HepG2 (cell line): ENCODE data around the gene SSC5D. TPM values are rescaled to one million over a fixed set of nuclear protein-coding genes. Genes with fewer than 3 reads are reported as not detected.

Source experiments
- CREBL2 ChIP-seq: sonication (generic); formaldehyde crosslinking; IDR thresholded peaks from 2 replicates; pipeline ENCODE4 v1.8.1; 2023; ENCODE audit warnings: missing genetic modification reagents, mild to moderate bottlenecking, borderline replicate concordance
- ELF1 ChIP-seq: sonication (generic); formaldehyde crosslinking; IDR thresholded peaks from 2 replicates; pipeline ENCODE4 v1.4.0; 2020; ENCODE audit warnings: missing genetic modification reagents
- HHEX ChIP-seq: IDR thresholded peaks from 2 replicates; pipeline ENCODE4 v1.6.1; 2016; ENCODE audit warnings: control low read depth
- HMGXB4 ChIP-seq, 2 experiments: sonication (generic) in 1 of 2; formaldehyde crosslinking in 1 of 2; IDR thresholded peaks; 2 replicates each; pipeline versions ENCODE4 v1.4.0 to v1.6.1; 2018 to 2020; ENCODE audit warnings: missing genetic modification reagents in 2 of 2, borderline replicate concordance in 1 of 2, low read depth in 1 of 2, mild to moderate bottlenecking in 1 of 2, missing biosample characterization in 1 of 2
- NAIF1 ChIP-seq: sonication (generic); formaldehyde crosslinking; IDR thresholded peaks from 2 replicates; pipeline ENCODE4 v1.5.0; 2020; ENCODE audit warnings: mild to moderate bottlenecking, missing genetic modification reagents, borderline replicate concordance
- NR2F6 ChIP-seq, 2 experiments: IDR thresholded peaks; 2 replicates each; pipeline ENCODE4 v1.6.1; 2016; ENCODE audit warnings: antibody characterized with exemption in 1 of 2, mild to moderate bottlenecking in 1 of 2
- PCBP2 ChIP-seq: fragments of 200-400 bp; formaldehyde crosslinking; optimal IDR thresholded peaks from 2 replicates; pipeline ENCODE3; 2018; ENCODE audit warnings: low read length, low read depth; ENCODE audit not compliant: poor library complexity, severe bottlenecking
- PHF21A ChIP-seq: sonication (generic); formaldehyde crosslinking; IDR thresholded peaks from 2 replicates; pipeline ENCODE4 v1.5.0; 2020; ENCODE audit warnings: mild to moderate bottlenecking, missing genetic modification reagents
- RCOR2 ChIP-seq: IDR thresholded peaks from 2 replicates; pipeline ENCODE4 v1.6.1; 2016; ENCODE audit warnings: missing biosample characterization, missing genetic modification reagents
- RFXANK ChIP-seq: IDR thresholded peaks from 2 replicates; pipeline ENCODE4 v1.6.1; 2016
- SETDB1 ChIP-seq: sonication (generic); formaldehyde crosslinking; IDR thresholded peaks from 2 replicates; pipeline ENCODE4 v1.5.1; 2020; ENCODE audit warnings: missing genetic modification reagents, mild to moderate bottlenecking, borderline replicate concordance
- SMARCC2 ChIP-seq: fragments of 450-650 bp; IDR thresholded peaks from 2 replicates; pipeline ENCODE4 v1.6.1; 2017; ENCODE audit warnings: antibody characterized with exemption, mild to moderate bottlenecking
- STAT6 ChIP-seq: sonication (generic); formaldehyde crosslinking; IDR thresholded peaks from 2 replicates; pipeline ENCODE4 v1.4.0; 2020; ENCODE audit warnings: missing genetic modification reagents, mild to moderate bottlenecking, borderline replicate concordance
- TAF1 ChIP-seq: sonication (generic); formaldehyde crosslinking; IDR thresholded peaks from 2 replicates; pipeline ENCODE4 v1.4.0; 2020; ENCODE audit warnings: missing genetic modification reagents
- ZNF337 ChIP-seq: sonication (generic); formaldehyde crosslinking; IDR thresholded peaks from 2 replicates; pipeline ENCODE4 v1.5.1; 2020; ENCODE audit warnings: missing genetic modification reagents, low read depth, mild to moderate bottlenecking, borderline replicate concordance
- ZNF567 ChIP-seq: sonication (generic); formaldehyde crosslinking; IDR thresholded peaks from 2 replicates; pipeline ENCODE4 v1.8.1; 2023; ENCODE audit warnings: mild to moderate bottlenecking, missing genetic modification reagents, borderline replicate concordance
- ZNF607 ChIP-seq: sonication (generic); formaldehyde crosslinking; IDR thresholded peaks from 2 replicates; pipeline ENCODE4 v1.5.1; 2020; ENCODE audit warnings: missing genetic modification reagents, mild to moderate bottlenecking, borderline replicate concordance
- ZNF644 ChIP-seq: IDR thresholded peaks from 2 replicates; pipeline ENCODE4 v1.6.1; 2016; ENCODE audit warnings: low read depth
- ZNF660 ChIP-seq: sonication (generic); formaldehyde crosslinking; IDR thresholded peaks from 2 replicates; pipeline ENCODE4 v1.5.1; 2020; ENCODE audit warnings: mild to moderate bottlenecking, low read depth, missing genetic modification reagents, borderline replicate concordance
- ZNF782 ChIP-seq: sonication (generic); formaldehyde crosslinking; IDR thresholded peaks from 2 replicates; pipeline ENCODE4 v1.4.0; 2020; ENCODE audit warnings: missing genetic modification reagents, mild to moderate bottlenecking, borderline replicate concordance
- ZNF790 ChIP-seq: sonication (generic); formaldehyde crosslinking; IDR thresholded peaks from 2 replicates; pipeline ENCODE4 v1.8.0; 2022; ENCODE audit warnings: missing genetic modification reagents, mild to moderate bottlenecking, borderline replicate concordance
- ZNF83 ChIP-seq: sonication (generic); formaldehyde crosslinking; IDR thresholded peaks from 2 replicates; pipeline ENCODE4 v1.4.0; 2020; ENCODE audit warnings: missing genetic modification reagents, mild to moderate bottlenecking, borderline replicate concordance
- ZNF841 ChIP-seq: sonication (generic); formaldehyde crosslinking; IDR thresholded peaks from 2 replicates; pipeline ENCODE4 v1.8.1; 2023; ENCODE audit warnings: missing genetic modification reagents, borderline replicate concordance
- ZSCAN30 ChIP-seq: sonication (generic); formaldehyde crosslinking; IDR thresholded peaks from 2 replicates; pipeline ENCODE4 v1.5.0; 2020; ENCODE audit warnings: mild to moderate bottlenecking, missing genetic modification reagents
- polyA plus RNA-seq, 8 experiments: library from polyadenylated mRNA; depleted of rRNA in 3 of 8; stranded (reverse) in 7 of 8; unstranded in 1 of 8; fragments of >200 nt; fragmentation: Illumina TruSeq in 4 of 8; extraction: Trizol in 4 of 8; gene quantifications; 2 replicates each; pipeline versions ENCODE4 v1.2.1 to v1.2.3, GENCODE V29; 2011 to 2016; ENCODE audit warnings: low read depth in 4 of 8, missing spikeins in 1 of 8, mixed read lengths in 1 of 8; ENCODE audit not compliant: insufficient read depth in 1 of 8
- total RNA-seq, 5 experiments: library from RNA; depleted of rRNA; stranded (reverse); fragments of >200 nt; fragmentation: Illumina TruSeq; extraction: Trizol; gene quantifications; 2 replicates each; pipeline ENCODE4 v1.2.3, GENCODE V29; 2016; ENCODE audit warnings: low read depth in 1 of 5

The SSC5D gene
- total and polyA plus RNA-seq, 2 of the 13 experiments (the other 11 are each of a cell fraction or from before 2014, with no cell fraction given), result not detected

- TF ChIP-seq RFXANK (CRISPR knock-in tag) (0 out of 2 replicates have a peak, but pooled peaks have one; percentile 65), ZNF790 (CRISPR knock-in tag) (no peak), HHEX (CRISPR knock-in tag) (no peak), ZNF567 (CRISPR knock-in tag) (0 out of 2 replicates have a peak, but pooled peaks have one; percentile 40), STAT6 (0 out of 2 replicates have a peak, but pooled peaks have one; percentile 62), ZNF782 (CRISPR knock-in tag) (no peak; the same call in 1 of the 2 replicates), ZNF841 (no peak), TAF1 (CRISPR knock-in tag) (peak; percentile 72), NAIF1 (CRISPR knock-in tag) (peak; percentile 24; the same call in 1 of the 2 replicates), PCBP2 (no peak), ZNF83 (CRISPR knock-in tag) (peak; percentile 66; the same call in 1 of the 2 replicates), NR2F6 (IDR thresholded peaks at IDR 0.05) (no peak), NR2F6 (CRISPR knock-in tag; IDR thresholded peaks at IDR 0.05) (no peak), SMARCC2 (no peak), ZNF337 (CRISPR knock-in tag) (no peak), ZNF644 (CRISPR knock-in tag) (no peak), ELF1 (CRISPR knock-in tag) (peak; percentile 77), ZSCAN30 (CRISPR knock-in tag) (no peak), ZNF607 (CRISPR knock-in tag) (peak; percentile 89; the same call in 1 of the 2 replicates), SETDB1 (no peak), RCOR2 (no peak), HMGXB4 (CRISPR knock-in tag; IDR thresholded peaks at IDR 0.05; ENCODE audit: borderline replicate concordance in 1 of 2, low read depth in 1 of 2) (peak; percentile 51 to 59; a peak in 3 of 4 replicates), PHF21A (CRISPR knock-in tag) (peak; percentile 7; the same call in 1 of the 2 replicates), CREBL2 (peak; percentile 65; the same call in 1 of the 2 replicates), ZNF660 (no peak)
Observed at GRCh38 chr19:55476100-55476775, 12.0 kb upstream of the SSC5D start, which contains the start of gene ZNF628 (continued).
